ENCODE measurements around the gene WWP2. TPM values are rescaled to one million over a fixed set of nuclear protein-coding genes. Genes with fewer than 3 reads are reported as not detected.
"Not testable (repeated sequence)": the region's sequence is repeated elsewhere in the genome, so short reads cannot be mapped to it uniquely, and the experiment has no call there.

Gene WWP2
- total and polyA plus RNA-seq, 9 donors = 22.5 to 49.4 (median 39.3) TPM

GRCh38 chr16:69814561-69814960 lies 52.4 kb downstream of the WWP2 start:
- intact Hi-C loops (cut with DNase I) = loop anchor here in 1 of 4 donors (10.0 kb wide), 1 partner anchor 50 kb away; no protein-coding TSS in a partner anchor
- DNase-seq = no peak
- 20 to 33% (median 27%) methylated on average over 4 of the region's 4 CpGs for WGBS, 3 donors
- H3K27ac ChIP-seq = peak overlapping the region in 1 of 2 donors; percentile 27
- H3K27me3 ChIP-seq = no peaks in the 10 kb centered on the region
- no peaks in the 10 kb centered on the region for H3K9me3 ChIP-seq
- no peaks in the 10 kb centered on the region for H3K36me3 ChIP-seq
- H3K4me3 ChIP-seq = no peak overlapping the region
- TF ChIP-seq EP300 (IDR thresholded peaks at IDR 0.05) = no peak
- no peak for TF ChIP-seq CTCF (IDR thresholded peaks at IDR 0.05)
- TF ChIP-seq POLR2A (IDR thresholded peaks at IDR 0.05) = no peak
- peaks cover 6% of the 10 kb centered on the region for H3K4me1 ChIP-seq (ENCODE audit: insufficient read depth)

- H3K36me3 ChIP-seq; H3K9me3 ChIP-seq; H3K4me1 ChIP-seq (ENCODE audit: insufficient read depth); DNase-seq; H3K4me3 ChIP-seq; H3K27me3 ChIP-seq: not testable (repeated sequence)
- 80 to 84% (median 81%) methylated on average over 15 of the region's 15 CpGs for WGBS, 3 donors
- intact Hi-C loops (cut with DNase I) = loop anchor here in 1 of 4 donors (10.0 kb wide), 1 partner anchor 49 kb away; no protein-coding TSS in a partner anchor
- H3K27ac ChIP-seq = peak overlapping the region in 1 of 2 donors; percentile 27
These were observed 53.2 kb downstream of the WWP2 start for GRCh38 chr16:69815216-69815883.

GRCh38 chr16:69816996-69817395 lies 54.9 kb downstream of the WWP2 start:
- intact Hi-C loops (cut with DNase I) = loop anchor here in 1 of 4 donors (10.0 kb wide), 1 partner anchor 48 kb away; no protein-coding TSS in a partner anchor
- H3K4me1 ChIP-seq (ENCODE audit: insufficient read depth) = peaks cover 6% of the 10 kb centered on the region
- DNase-seq = no peak
- 93 to 98% (median 94%) methylated on average over 4 of the region's 4 CpGs for WGBS, 3 donors
- H3K36me3 ChIP-seq = no peaks in the 10 kb centered on the region
- H3K27ac ChIP-seq = no peak overlapping the region
- no peaks in the 10 kb centered on the region for H3K9me3 ChIP-seq
- H3K27me3 ChIP-seq = no peaks in the 10 kb centered on the region
- H3K4me3 ChIP-seq = no peak overlapping the region
- TF ChIP-seq EP300 (IDR thresholded peaks at IDR 0.05) (no peak), CTCF (IDR thresholded peaks at IDR 0.05) (no peak), POLR2A (IDR thresholded peaks at IDR 0.05) (no peak)

- H3K36me3 ChIP-seq = no peaks in the 10 kb centered on the region
- no peak for TF ChIP-seq CTCF (IDR thresholded peaks at IDR 0.05)
- TF ChIP-seq EP300 (IDR thresholded peaks at IDR 0.05) = no peak
- no peak for TF ChIP-seq POLR2A (IDR thresholded peaks at IDR 0.05)
- H3K27me3 ChIP-seq = no peaks in the 10 kb centered on the region
- WGBS, 3 donors = 88 to 92% (median 91%) methylated on average over 8 of the region's 8 CpGs
- intact Hi-C loops (cut with DNase I) = loop anchor here in 1 of 4 donors (10.0 kb wide), 1 partner anchor 46 kb away; no protein-coding TSS in a partner anchor
- no peaks in the 10 kb centered on the region for H3K9me3 ChIP-seq
- no peak overlapping the region for H3K27ac ChIP-seq
- DNase-seq = no peak
- H3K4me3 ChIP-seq = no peak overlapping the region
- peaks cover 7% of the 10 kb centered on the region for H3K4me1 ChIP-seq (ENCODE audit: insufficient read depth)
These were observed 56.9 kb downstream of the WWP2 start for GRCh38 chr16:69818891-69819545.

Data from ovary (tissue), 9 donors.